Muscle of leg (tissue), 11 donors: ENCODE data around the gene TMEM41B. TPM values are rescaled to one million over a fixed set of nuclear protein-coding genes. Genes with fewer than 3 reads are reported as not detected.
A peak's percentile ranks its signal among the peaks of the same experiment; 100 is the strongest.
"Not testable (repeated sequence)": the region's sequence is repeated elsewhere in the genome, so short reads cannot be mapped to it uniquely, and the experiment has no call there.

Experiments
- DNase-seq: peaks from one replicate; pipeline ENCODE4 v3.0.0; 2013
- H3K27ac ChIP-seq: one replicate; pipeline ENCODE4 v1.5.1; 2013; ENCODE audit warnings: mild to moderate bottlenecking, low read length, control low read depth
- H3K27me3 ChIP-seq: one replicate; pipeline ENCODE4 v1.6.1; 2013; ENCODE audit warnings: low read length; ENCODE audit not compliant: control insufficient read depth, insufficient read depth
- H3K36me3 ChIP-seq: one replicate; pipeline ENCODE4 v1.6.1; 2013; ENCODE audit warnings: low read length; ENCODE audit not compliant: control insufficient read depth, insufficient read depth
- H3K4me1 ChIP-seq: one replicate; pipeline ENCODE4 v1.6.1; 2013; ENCODE audit warnings: low read length; ENCODE audit not compliant: control insufficient read depth, insufficient read depth
- H3K4me3 ChIP-seq: one replicate; pipeline ENCODE4 v1.5.1; 2013; ENCODE audit warnings: low read length, control low read depth
- H3K9me3 ChIP-seq: replicated peaks from 2 replicates; pipeline ENCODE4 v1.6.1; 2013; ENCODE audit warnings: low read depth, low read length; ENCODE audit not compliant: control insufficient read depth
- WGBS: methylation state at CpG from one replicate; pipeline ENCODE4 v1.1.5; 2013; ENCODE audit warnings: missing lambda C conversion rate; ENCODE audit not compliant: insufficient coverage; 5-methylcytosine and 5-hydroxymethylcytosine counted together
- polyA plus RNA-seq, 8 donors: library from polyadenylated mRNA; unstranded; fragments of 120-200 nt; gene quantifications; one replicate each; pipeline versions ENCODE4 v1.2.1 to v1.2.3, GENCODE V29; 2013; ENCODE audit warnings: inconsistent platforms in 1 of 8, low replicate concordance in 1 of 8; ENCODE audit not compliant: insufficient read length in 8 of 8, insufficient read depth in 1 of 8
- total RNA-seq: library from RNA; stranded (reverse); fragments of 120-200 nt; gene quantifications from one replicate; pipeline ENCODE4 v1.2.4, GENCODE V29; 2013

TMEM41B gene
- total and polyA plus RNA-seq, 9 donors = 10.7 to 16.7 (median 13.9) TPM

- WGBS = 86% methylated on average over 5 of the region's 5 CpGs
- no peak for DNase-seq
- no peaks in the 10 kb centered on the region for H3K4me1 ChIP-seq
Measured at GRCh38 chr11:9341638-9342178, 27.3 kb upstream of the TMEM41B start.

GRCh38 chr11:9332655-9333054 lies 18.3 kb upstream of the TMEM41B start:
- DNase-seq = no peak
- Histone ChIP-seq H3K4me3 (no peak overlapping the region), H3K36me3 (no peaks in the 10 kb centered on the region), H3K27me3 (no peaks in the 10 kb centered on the region), H3K27ac (no peak overlapping the region), H3K4me1 (no peaks in the 10 kb centered on the region), H3K9me3 (no peaks in the 10 kb centered on the region)
- WGBS = 88% methylated on average over 2 of the region's 5 CpGs

More at GRCh38 chr11:9341638-9342178, 27.3 kb upstream of the TMEM41B start:
- Histone ChIP-seq H3K36me3 (no peaks in the 10 kb centered on the region), H3K9me3 (no peaks in the 10 kb centered on the region), H3K27me3 (no peaks in the 10 kb centered on the region), H3K4me3 (no peak overlapping the region), H3K27ac (no peak overlapping the region)

- Histone ChIP-seq H3K4me3 (no peak overlapping the region), H3K27ac (no peak overlapping the region), H3K27me3 (no peaks in the 10 kb centered on the region), H3K36me3 (no peaks in the 10 kb centered on the region), H3K9me3 (no peaks in the 10 kb centered on the region), H3K4me1 (no peaks in the 10 kb centered on the region)
- DNase-seq = no peak
- 86% methylated on average over 4 of the region's 10 CpGs for WGBS
Measured at GRCh38 chr11:9330387-9331384, 16.3 kb upstream of the TMEM41B start.

- no peak for DNase-seq
- Histone ChIP-seq H3K4me1 (peaks cover 3% of the 10 kb centered on the region), H3K27me3 (peaks cover 16% of the 10 kb centered on the region), H3K27ac (no peak overlapping the region), H3K9me3 (no peaks in the 10 kb centered on the region), H3K4me3 (no peak overlapping the region), H3K36me3 (no peaks in the 10 kb centered on the region)
- 86% methylated on average over 3 of the region's 3 CpGs for WGBS
Measured at GRCh38 chr11:9320047-9320446, 5.7 kb upstream of the TMEM41B start.

- peaks cover 16% of the 10 kb centered on the region for H3K27me3 ChIP-seq
- H3K36me3 ChIP-seq, H3K9me3 ChIP-seq, DNase-seq, H3K4me3 ChIP-seq, H3K4me1 ChIP-seq, H3K27ac ChIP-seq: not testable (repeated sequence)
- 80% methylated on average over 1 of the region's 4 CpGs for WGBS
Measured at GRCh38 chr11:9319377-9320001, 5.1 kb upstream of the TMEM41B start.

GRCh38 chr11:9318442-9319376 lies 4.3 kb upstream of the TMEM41B start:
- peaks cover 16% of the 10 kb centered on the region for H3K27me3 ChIP-seq
- DNase-seq, H3K36me3 ChIP-seq, H3K9me3 ChIP-seq, H3K4me1 ChIP-seq, H3K27ac ChIP-seq, H3K4me3 ChIP-seq: not testable (repeated sequence)
- 70% methylated on average over 9 of the region's 18 CpGs for WGBS

- Histone ChIP-seq H3K27ac (no peak overlapping the region), H3K4me3 (no peak overlapping the region), H3K9me3 (no peaks in the 10 kb centered on the region), H3K36me3 (no peaks in the 10 kb centered on the region), H3K27me3 (peaks cover 16% of the 10 kb centered on the region), H3K4me1 (peaks cover 8% of the 10 kb centered on the region)
- 100% methylated on average over 1 of the region's 2 CpGs for WGBS
- no peak for DNase-seq
Measured at GRCh38 chr11:9316334-9316733, 1.9 kb upstream of the TMEM41B start.

- DNase-seq = no peak
- H3K36me3 ChIP-seq = no peaks in the 10 kb centered on the region
- peaks cover 14% of the 10 kb centered on the region for H3K27me3 ChIP-seq
- no peaks in the 10 kb centered on the region for H3K9me3 ChIP-seq
- WGBS = 53% methylated on average over 11 of the region's 16 CpGs
- peak overlapping the region; percentile 99 for H3K4me3 ChIP-seq
- H3K4me1 ChIP-seq = peaks cover 8% of the 10 kb centered on the region
- peak overlapping the region; percentile 95 for H3K27ac ChIP-seq
Measured at GRCh38 chr11:9315078-9315688, 790 bp upstream of the TMEM41B start.

- peak; percentile 18 for DNase-seq
- Histone ChIP-seq H3K4me3 (peak overlapping the region; percentile 99), H3K27me3 (peaks cover 12% of the 10 kb centered on the region), H3K9me3 (no peaks in the 10 kb centered on the region), H3K4me1 (peaks cover 8% of the 10 kb centered on the region), H3K27ac (peak overlapping the region; percentile 92), H3K36me3 (no peaks in the 10 kb centered on the region)
- WGBS = under 1% methylated on average over 24 of the region's 27 CpGs
Measured at GRCh38 chr11:9313648-9314290, 624 bp downstream of the TMEM41B start.
